Heart left ventricle (tissue), 13 donors: ENCODE results near the gene EHMT2.

Source experiments
- CTCF ChIP-seq, 12 donors: fragments of 200-600 bp; sonication (generic) in 4 of 12; IDR thresholded peaks; one replicate each; pipeline versions ENCODE4 v1.5.0 to v1.8.0; 2018 to 2022; ENCODE audit warnings: antibody characterized with exemption in 12 of 12, mild to moderate bottlenecking in 5 of 12
- POLR2A ChIP-seq, 2 donors: fragments of 450-650 bp; IDR thresholded peaks; one replicate each; pipeline ENCODE4 v1.6.1; 2017; ENCODE audit warnings: antibody characterized with exemption in 2 of 2, mild to moderate bottlenecking in 2 of 2, moderate library complexity in 2 of 2
- donor health status: ischemic (EF 13 %, LVEDD 7.1; RV severe dilation, severe dysfunction).
- donor health status: DM: no; HTN: yes; CAD: no.
- donor health status: DM: no; HTN: no; CAD: no.
- donor health status: ischemic (EF 25% LVEDD 6.9; RV normal size, moderate dysfunction).
- donor health status: ischemic (EF 25% LVEDD 5.7; RV mildly dilated, moderate dysfunction).
- donor health status: ischemic (EF 35%, LVEDD 5.7; RV mildly dilated, moderate dysfunction).
- donor health status: nonischemic (EF 11% LVEDD 7.7; RV severe dilation, severe dysfunction).
- donor health status: DM: yes; HTN: yes; CAD: no.
- donor health status: PGD.
- donor health status: ischemic (EF 29% LVEDD 5.4; RV normal size, mild dysfunction).
- donor health status: nonischemic (EF 23%, LVEDD 6.1; RV moderate dilation, normal function).

GRCh38 chr6:31887173-31888007 is 10.1 kb downstream of the EHMT2 start:
- no peak for TF ChIP-seq CTCF (IDR thresholded peaks at IDR 0.05)
- TF ChIP-seq POLR2A (IDR thresholded peaks at IDR 0.05) = no peak
